NCI-H748 (cell line): ENCODE data around the gene ROM1.
"Not testable (repeated sequence)": the region's sequence is repeated elsewhere in the genome, so short reads cannot be mapped to it uniquely, and the experiment has no call there.

Source experiments
- DNase-seq: peaks from one replicate; lab custom pipeline; 2025; ENCODE audit not compliant: unreplicated experiment; lab: John Stamatoyannopoulos, UW

The ROM1 gene

GRCh38 chr11:62607714-62608113, 5.3 kb upstream of the ROM1 start:
- DNase-seq, result no peak

GRCh38 chr11:62608776-62609175, 4.3 kb upstream of the ROM1 start:
- DNase-seq, result no peak

- DNase-seq, result no peak
Observed at GRCh38 chr11:62610403-62610802, 2.7 kb upstream of the ROM1 start.

GRCh38 chr11:62610814-62611704, 2.0 kb upstream of the ROM1 start:
- no peak for DNase-seq

GRCh38 chr11:62611705-62612365, 1.2 kb upstream of the ROM1 start:
- DNase-seq, result peak; percentile 55

- DNase-seq, result no peak
Observed at GRCh38 chr11:62613291-62613778, 278 bp downstream of the ROM1 start.

GRCh38 chr11:62614275-62614674, 1.2 kb downstream of the ROM1 start:
- no peak for DNase-seq

GRCh38 chr11:62615521-62615920, 2.5 kb downstream of the ROM1 start:
- no peak for DNase-seq

GRCh38 chr11:62616957-62617356, 3.9 kb downstream of the ROM1 start:
- DNase-seq, result not testable (repeated sequence)

GRCh38 chr11:62621027-62621566, 8.0 kb downstream of the ROM1 start:
- DNase-seq, result no peak

- peak; percentile 99 for DNase-seq
Observed at GRCh38 chr11:62621567-62622470, 8.8 kb downstream of the ROM1 start, which contains the start of gene B3GAT3. B3GAT3 (minus strand) TSS chr11:62621986; CDS start chr11:62621947, 39 bp downstream.

GRCh38 chr11:62622476-62623089, 9.5 kb downstream of the ROM1 start:
- no peak for DNase-seq

- no peak for DNase-seq
Observed at GRCh38 chr11:62627713-62628112, 14.7 kb downstream of the ROM1 start.

GRCh38 chr11:62632492-62632891, 19.4 kb downstream of the ROM1 start:
- DNase-seq, result no peak

GRCh38 chr11:62644220-62644619, 31.2 kb downstream of the ROM1 start:
- no peak for DNase-seq

- no peak for DNase-seq
Observed at GRCh38 chr11:62645671-62645945, 32.6 kb downstream of the ROM1 start.

- DNase-seq, result peak; percentile 98
Observed at GRCh38 chr11:62645946-62646824, 33.1 kb downstream of the ROM1 start, which contains the start of gene GANAB. GANAB (minus strand) TSS chr11:62646613; CDS start chr11:62646599, 14 bp downstream.

GRCh38 chr11:62646825-62647608, 34.0 kb downstream of the ROM1 start:
- DNase-seq, result peak; percentile 40

GRCh38 chr11:62647609-62648005, 34.5 kb downstream of the ROM1 start:
- no peak for DNase-seq
